Endothelial cell of umbilical vein (primary cell): ENCODE data around the gene PTPRK. TPM values are rescaled to one million over a fixed set of nuclear protein-coding genes. Genes with fewer than 3 reads are reported as not detected.

Experiments used
- BruUV-seq: library from RNA; stranded (reverse); fragments of 400-500 nt; replicated peaks from 2 replicates; lab custom pipeline; 2021; lab: Mats Ljungman, UMichigan
- CTCF ChIA-PET: fragments of 300-600, 350-600 bp; sonication (Branson Sonifier 250); formaldehyde crosslinking; loops from one replicate; lab custom pipeline; 2021; ENCODE audit warnings: antibody characterized with exemption, inconsistent platforms; lab: Charles Lee
- POLR2A ChIA-PET: fragments of 300-600, 350-600 bp; sonication (Branson Sonifier 250); formaldehyde crosslinking; loops from one replicate; lab custom pipeline; 2021; ENCODE audit warnings: antibody characterized with exemption, inconsistent platforms; lab: Charles Lee
- DNase-seq: peaks from one replicate; pipeline ENCODE4 v3.0.0-alpha.2; 2011; ENCODE audit warnings: low read depth, low spot score
- FAIRE-seq: peaks from 2 replicates; lab custom pipeline; 2011; peaks lifted over from hg19 to GRCh38; lab: Jason Lieb, UNC
- H2AFZ ChIP-seq: 2 replicates; pipeline ENCODE4 v1.6.0; 2012; ENCODE audit warnings: low read depth, low read length, control low read depth, inconsistent platforms
- H3K27ac ChIP-seq: 2 replicates; pipeline ENCODE4 v1.5.1; 2011; ENCODE audit warnings: low read depth, mild to moderate bottlenecking, control low read depth, low read length, moderate library complexity; ENCODE audit not compliant: insufficient read depth
- H3K27me3 ChIP-seq, 2 experiments: 2 replicates each; pipeline versions ENCODE4 v1.6.0 to v1.6.1; 2011; ENCODE audit warnings: low read length in 2 of 2, mixed read lengths in 1 of 2; ENCODE audit not compliant: control insufficient read depth in 2 of 2, insufficient read depth in 2 of 2
- H3K36me3 ChIP-seq, 2 experiments: 2 replicates in 1 of 2; 3 replicates in 1 of 2; pipeline ENCODE4 v1.5.1; 2011; ENCODE audit warnings: low read length in 2 of 2, mild to moderate bottlenecking in 1 of 2, moderate library complexity in 1 of 2; ENCODE audit not compliant: control insufficient read depth in 2 of 2, insufficient read depth in 2 of 2; ENCODE audit errors: extremely low read depth in 1 of 2
- H3K4me1 ChIP-seq: 3 replicates; pipeline ENCODE4 v1.5.1; 2011; ENCODE audit warnings: mild to moderate bottlenecking, low read length; ENCODE audit not compliant: control insufficient read depth, insufficient read depth; ENCODE audit errors: extremely low read depth
- H3K4me2 ChIP-seq: 2 replicates; pipeline ENCODE4 v1.6.1; 2011; ENCODE audit warnings: low read length, control low read depth, mixed read lengths; ENCODE audit not compliant: insufficient read depth
- H3K4me3 ChIP-seq, 3 experiments: fragments of 200-600 bp in 1 of 3; sonication (generic), shearing (Covaris generic) in 1 of 3; replicated peaks in 1 of 3; 2 replicates each; pipeline ENCODE4 v1.5.1; 2011 to 2016; ENCODE audit warnings: control low read depth in 3 of 3, low read length in 3 of 3, mild to moderate bottlenecking in 2 of 3, inconsistent platforms in 1 of 3, low read depth in 1 of 3, moderate library complexity in 1 of 3; ENCODE audit not compliant: insufficient read depth in 1 of 3
- H3K79me2 ChIP-seq: 2 replicates; pipeline ENCODE4 v1.6.0; 2012; ENCODE audit warnings: low read length, inconsistent platforms; ENCODE audit not compliant: control insufficient read depth, insufficient read depth
- H3K9ac ChIP-seq: replicated peaks from 2 replicates; pipeline ENCODE3; 2011; ENCODE audit warnings: low read length, control low read depth; ENCODE audit not compliant: insufficient read depth; ENCODE audit errors: extremely low read depth
- H3K9me1 ChIP-seq: replicated peaks from 3 replicates; pipeline ENCODE4 v1.6.0; 2011; ENCODE audit warnings: mild to moderate bottlenecking, low read length; ENCODE audit not compliant: control insufficient read depth, insufficient read depth; ENCODE audit errors: extremely low read depth
- H3K9me3 ChIP-seq: replicated peaks from 2 replicates; pipeline ENCODE4 v1.5.1; 2012; ENCODE audit warnings: low read length, inconsistent platforms; ENCODE audit not compliant: control insufficient read depth, insufficient read depth
- H4K20me1 ChIP-seq: replicated peaks from 2 replicates; pipeline ENCODE3; 2011; ENCODE audit warnings: mild to moderate bottlenecking, low read length; ENCODE audit not compliant: control insufficient read depth, insufficient read depth; ENCODE audit errors: extremely low read depth
- EZH2 ChIP-seq: IDR thresholded peaks from 2 replicates; pipeline ENCODE4 v1.6.1; 2012; ENCODE audit warnings: borderline replicate concordance, low read depth, mild to moderate bottlenecking, moderate library complexity, low read length, inconsistent platforms; ENCODE audit not compliant: severe bottlenecking
- FOS ChIP-seq: IDR thresholded peaks from 2 replicates; pipeline ENCODE4 v1.6.1; 2011; ENCODE audit warnings: mild to moderate bottlenecking, low read length, moderate library complexity, borderline replicate concordance; ENCODE audit not compliant: insufficient read depth
- GATA2 ChIP-seq: IDR thresholded peaks from 2 replicates; pipeline ENCODE4 v1.7.0; 2011; ENCODE audit warnings: low read depth, mild to moderate bottlenecking, moderate library complexity, mixed read lengths, low read length; ENCODE audit not compliant: insufficient read length, insufficient read depth
- JUN ChIP-seq: IDR thresholded peaks from 2 replicates; pipeline ENCODE4 v1.6.1; 2011; ENCODE audit warnings: borderline replicate concordance, low read depth; ENCODE audit not compliant: insufficient read length, insufficient read depth
- MYC ChIP-seq: IDR thresholded peaks from one replicate; pipeline ENCODE4 v1.6.1; 2011; ENCODE audit warnings: mild to moderate bottlenecking, low read depth, low read length
- POLR2A ChIP-seq: IDR thresholded peaks from 2 replicates; pipeline ENCODE4 v1.6.1; 2012; ENCODE audit warnings: low read depth, mild to moderate bottlenecking, control low read depth, low read length
- POLR2AphosphoS5 ChIP-seq: IDR thresholded peaks from 2 replicates; pipeline ENCODE4 v1.6.1; 2012; ENCODE audit warnings: low read depth, mild to moderate bottlenecking, control low read depth, low read length, moderate library complexity; ENCODE audit not compliant: insufficient read depth
- dilution Hi-C: fragments of 300-500 bp; cut with MboI; formaldehyde crosslinking; loops from one replicate; pipeline ENCODE4 v1.15.0; 2019; ENCODE audit warnings: low sequenced_read_pairs; ENCODE audit not compliant: extremely low pct_ligation_motif_present
- intact Hi-C: fragments of 100-400 bp; cut with micrococcal nuclease; formaldehyde crosslinking; loops from one replicate; pipeline ENCODE4 v1.10.0; 2022
- polyA plus RNA-seq, 4 experiments: library from polyadenylated mRNA; depleted of rRNA in 3 of 4; stranded (reverse) in 3 of 4; unstranded in 1 of 4; fragments of >200 nt; gene quantifications; 2 replicates each; pipeline versions ENCODE4 v1.2.1 to v1.2.3, GENCODE V29; 2011 to 2012; ENCODE audit warnings: missing spikeins in 1 of 4
- total RNA-seq: library from RNA; stranded (reverse); gene quantifications from 2 replicates; pipeline ENCODE4 v1.2.3, GENCODE V29; 2021
- TF ChIP-seq, protein P1 (sequence below), 2 donors: IDR thresholded peaks; 1 replicate in 1 of 2; 2 replicates in 1 of 2; pipeline ENCODE4 v1.5.1; 2011; ENCODE audit warnings: low read length in 2 of 2, mild to moderate bottlenecking in 2 of 2, moderate library complexity in 2 of 2, control low read depth in 1 of 2, inconsistent platforms in 1 of 2, low read depth in 1 of 2; ENCODE audit not compliant: insufficient read depth in 1 of 2; ENCODE audit errors: extremely low read depth in 1 of 2
- TF ChIP-seq, protein P2 (sequence below): IDR thresholded peaks from 2 replicates; pipeline ENCODE4 v1.6.1; 2011; ENCODE audit not compliant: insufficient read depth, insufficient read length

The PTPRK gene
- total and polyA plus RNA-seq, 2 donors (not counting 3 experiments of a cell fraction or from before 2014, with no cell fraction given), result 15.2 to 74.0 TPM

DNA sequence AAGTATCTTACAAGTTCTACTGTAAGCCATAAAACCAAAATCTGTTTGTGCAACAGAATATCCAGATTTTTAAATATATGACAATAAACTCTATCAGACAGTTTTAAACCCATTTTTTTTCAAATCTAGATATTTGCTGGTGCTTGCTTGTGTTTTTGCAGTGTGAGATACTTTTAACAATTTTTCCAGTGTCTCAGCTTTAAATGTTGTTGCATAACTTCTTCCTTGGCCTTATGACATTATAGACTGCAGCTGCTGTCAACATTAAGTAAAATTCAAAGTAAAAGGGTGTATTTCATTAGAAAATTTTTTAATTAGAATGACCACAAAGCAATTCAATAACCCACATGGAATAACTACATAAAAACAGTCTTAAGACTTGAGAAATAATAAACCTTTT lies 139.5 kb downstream of the PTPRK start:
- BruUV-seq, result no TSS peak
- DNase-seq (no peak), FAIRE-seq (no peak)
- dilution Hi-C loops, result no loop called here
- Histone ChIP-seq H3K27me3 (no peaks in the 10 kb centered on the region), H3K9me1 (no peaks in the 10 kb centered on the region), H3K4me2 (no peak overlapping the region), H3K36me3 (no peaks in the 10 kb centered on the region), H3K9me3 (peaks cover 5% of the 10 kb centered on the region), H3K9ac (no peak overlapping the region), H3K79me2 (peaks cover 10% of the 10 kb centered on the region), H3K4me3 (no peak overlapping the region), H2AFZ (no peak overlapping the region), H3K4me1 (no peaks in the 10 kb centered on the region), H3K27ac (no peak overlapping the region), H4K20me1 (no peaks in the 10 kb centered on the region)
- ChIA-PET POLR2A (no interaction called here), CTCF (no interaction called here)
- no peak for TF ChIP-seq GATA2
- intact Hi-C loops, result no loop called here

GRCh38 chr6:128379577-128379976 lies 140.8 kb downstream of the PTPRK start:
- TF ChIP-seq EZH2 (no peak), POLR2AphosphoS5 (no peak), POLR2A (no peak), GATA2 (no peak), JUN (no peak), MYC (no peak), FOS (no peak)
- TF ChIP-seq, protein P1, sequence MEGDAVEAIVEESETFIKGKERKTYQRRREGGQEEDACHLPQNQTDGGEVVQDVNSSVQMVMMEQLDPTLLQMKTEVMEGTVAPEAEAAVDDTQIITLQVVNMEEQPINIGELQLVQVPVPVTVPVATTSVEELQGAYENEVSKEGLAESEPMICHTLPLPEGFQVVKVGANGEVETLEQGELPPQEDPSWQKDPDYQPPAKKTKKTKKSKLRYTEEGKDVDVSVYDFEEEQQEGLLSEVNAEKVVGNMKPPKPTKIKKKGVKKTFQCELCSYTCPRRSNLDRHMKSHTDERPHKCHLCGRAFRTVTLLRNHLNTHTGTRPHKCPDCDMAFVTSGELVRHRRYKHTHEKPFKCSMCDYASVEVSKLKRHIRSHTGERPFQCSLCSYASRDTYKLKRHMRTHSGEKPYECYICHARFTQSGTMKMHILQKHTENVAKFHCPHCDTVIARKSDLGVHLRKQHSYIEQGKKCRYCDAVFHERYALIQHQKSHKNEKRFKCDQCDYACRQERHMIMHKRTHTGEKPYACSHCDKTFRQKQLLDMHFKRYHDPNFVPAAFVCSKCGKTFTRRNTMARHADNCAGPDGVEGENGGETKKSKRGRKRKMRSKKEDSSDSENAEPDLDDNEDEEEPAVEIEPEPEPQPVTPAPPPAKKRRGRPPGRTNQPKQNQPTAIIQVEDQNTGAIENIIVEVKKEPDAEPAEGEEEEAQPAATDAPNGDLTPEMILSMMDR (IDR thresholded peaks at IDR 0.05; ENCODE audit: extremely low read depth in 1 of 2, insufficient read depth in 1 of 2, low read depth in 1 of 2, low read length in 2 of 2), result no peak
- TF ChIP-seq, protein P2, sequence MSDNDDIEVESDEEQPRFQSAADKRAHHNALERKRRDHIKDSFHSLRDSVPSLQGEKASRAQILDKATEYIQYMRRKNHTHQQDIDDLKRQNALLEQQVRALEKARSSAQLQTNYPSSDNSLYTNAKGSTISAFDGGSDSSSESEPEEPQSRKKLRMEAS, result no peak
- FAIRE-seq, result no peak
- Histone ChIP-seq H3K4me2 (no peak overlapping the region), H3K9me3 (peaks cover 5% of the 10 kb centered on the region), H3K9ac (no peak overlapping the region), H2AFZ (no peak overlapping the region), H3K27ac (no peak overlapping the region), H3K27me3 (no peaks in the 10 kb centered on the region), H3K4me3 (no peak overlapping the region), H3K4me1 (no peaks in the 10 kb centered on the region), H3K36me3 (no peaks in the 10 kb centered on the region), H4K20me1 (no peaks in the 10 kb centered on the region), H3K79me2 (peaks cover 11% of the 10 kb centered on the region), H3K9me1 (no peaks in the 10 kb centered on the region)
- intact Hi-C loops (no loop called here), dilution Hi-C loops (no loop called here)
- ChIA-PET CTCF (no interaction called here), POLR2A (no interaction called here)
- no peak for DNase-seq
- BruUV-seq, result no TSS peak
